ENCODE data around the gene CENPE. TPM values are rescaled to one million over a fixed set of nuclear protein-coding genes. Genes with fewer than 3 reads are reported as not detected.

CENPE gene
- total RNA-seq, 2 experiments from 2014 or later, result 36.7 to 39.0 TPM

DNA sequence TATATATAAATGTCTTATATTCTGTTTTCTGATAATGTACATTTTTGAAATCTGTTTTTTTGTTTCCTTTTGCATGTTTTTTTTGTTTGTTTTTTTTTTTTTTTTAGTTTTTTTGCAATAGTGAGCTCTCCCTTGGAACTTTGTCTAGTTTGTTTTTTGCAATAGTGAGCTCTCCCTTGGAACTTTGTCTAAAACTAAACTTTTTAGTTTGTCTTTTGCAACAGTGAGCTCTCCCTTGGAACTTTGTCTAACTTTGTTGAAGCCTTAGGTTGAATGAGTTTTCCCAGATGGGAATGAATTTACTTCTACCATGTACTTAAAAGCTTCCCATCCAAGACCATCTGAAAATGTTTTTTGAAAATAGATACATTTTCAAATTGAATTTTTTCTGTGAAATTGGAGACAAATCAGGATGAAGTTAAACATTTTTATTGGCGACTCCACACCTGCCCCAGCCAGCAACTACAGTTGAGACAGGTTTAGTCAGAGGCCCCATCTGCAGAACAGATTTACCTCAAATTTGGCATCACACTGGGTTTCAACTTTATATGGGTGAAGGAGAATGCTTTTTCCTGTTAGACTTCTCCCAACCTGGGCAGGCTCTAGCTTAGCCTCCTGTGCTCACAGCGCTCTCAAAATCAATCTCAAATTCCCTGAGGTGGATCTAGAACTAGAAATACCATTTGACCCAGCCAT lies 137.5 kb downstream of the CENPE start:
- H3K4me3 Mint-ChIP-seq, result no peak overlapping the region
- peaks cover 2% of the 10 kb centered on the region for H3K4me1 Mint-ChIP-seq (ENCODE audit: low read depth)
- H3K27me3 Mint-ChIP-seq, result no peaks in the 10 kb centered on the region
- DNase-seq, result no peak
- POLR2A ChIA-PET, result interaction anchor here (1.2 kb wide), 1 partner anchor 19 kb away, joined by 3 read pairs; no protein-coding TSS in a partner anchor
- no peak overlapping the region for H3K27ac Mint-ChIP-seq
- CTCF ChIA-PET, result interaction anchor here (1.6 to 1.7 kb wide), 2 partner anchors 15 to 30 kb away, joined by 4 read pairs; no protein-coding TSS in a partner anchor
- peaks cover 40% of the 10 kb centered on the region for H3K36me3 Mint-ChIP-seq (ENCODE audit: low read depth)
- no peak for TF ChIP-seq CTCF (IDR thresholded peaks at IDR 0.05)
- no peak for ATAC-seq
- intact Hi-C loops (cut with micrococcal nuclease), result no loop called here
- H3K9me3 Mint-ChIP-seq, result no peaks in the 10 kb centered on the region

Other genes with a start within 250 kb of the CENPE start
- gene SLC9B1, start 178.6 kb downstream of the CENPE start, total RNA-seq, result 1 to 10 TPM; 1.9 to 2.4 TPM
- gene SLC9B2, start 121.6 kb downstream of the CENPE start, total RNA-seq, result 10 to 100 TPM; 35.6 to 40.2 TPM
- gene BDH2, start 98.5 kb downstream of the CENPE start, total RNA-seq, result 10 to 100 TPM; 17.0 to 19.4 TPM